NCI-H1092 treated with DMSO at 0.1 percent for 48 hours (cell line): ENCODE results near the gene SEMA3A.
"Not testable (repeated sequence)": the region's sequence is repeated elsewhere in the genome, so short reads cannot be mapped to it uniquely, and the experiment has no call there.

Experiments
- DNase-seq: peaks from one replicate; lab custom pipeline; 2025; lab: John Stamatoyannopoulos, UW

SEMA3A gene

GRCh38 chr7:84194484-84195271, at the start of gene SEMA3A:
Gene SEMA3A (minus strand): TSS chr7:84194789. CDS start chr7:84194586, 203 bp downstream.
- DNase-seq, result peak; percentile 73

- DNase-seq, result not testable (repeated sequence)
Measured at GRCh38 chr7:84243037-84243436, 48.4 kb upstream of the SEMA3A start.

GRCh38 chr7:84238596-84238995, 44.0 kb upstream of the SEMA3A start:
- DNase-seq, result no peak

DNA sequence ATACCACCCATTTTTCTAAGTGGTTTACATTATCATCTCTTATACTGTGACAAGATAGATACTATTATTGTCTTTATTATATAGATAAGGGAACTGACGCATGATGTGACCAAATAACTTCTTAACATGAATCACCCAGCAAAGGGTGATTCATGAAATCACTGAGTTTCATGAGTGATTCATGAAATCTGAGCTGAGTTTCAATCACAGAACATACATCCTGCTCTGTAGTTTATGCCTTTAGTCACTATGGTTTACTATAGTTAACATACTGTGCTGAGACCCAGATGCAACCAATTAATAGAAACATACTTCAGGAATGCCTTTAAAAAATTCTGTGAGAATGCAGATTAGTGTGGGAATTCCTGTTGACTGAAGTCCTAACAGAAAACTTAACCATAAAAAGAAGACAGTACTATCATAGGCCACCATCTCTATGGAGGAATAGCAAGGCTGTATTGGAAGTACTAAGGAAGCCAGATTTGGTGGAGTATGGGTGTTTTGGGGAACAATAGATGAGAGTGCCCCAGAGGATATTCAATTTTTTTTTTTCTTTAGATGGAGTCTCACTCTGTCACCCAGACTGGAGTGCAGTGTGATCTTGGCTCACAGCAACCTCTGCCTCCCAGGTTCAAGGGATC, 43.1 kb upstream of the SEMA3A start:
- no peak for DNase-seq

DNA sequence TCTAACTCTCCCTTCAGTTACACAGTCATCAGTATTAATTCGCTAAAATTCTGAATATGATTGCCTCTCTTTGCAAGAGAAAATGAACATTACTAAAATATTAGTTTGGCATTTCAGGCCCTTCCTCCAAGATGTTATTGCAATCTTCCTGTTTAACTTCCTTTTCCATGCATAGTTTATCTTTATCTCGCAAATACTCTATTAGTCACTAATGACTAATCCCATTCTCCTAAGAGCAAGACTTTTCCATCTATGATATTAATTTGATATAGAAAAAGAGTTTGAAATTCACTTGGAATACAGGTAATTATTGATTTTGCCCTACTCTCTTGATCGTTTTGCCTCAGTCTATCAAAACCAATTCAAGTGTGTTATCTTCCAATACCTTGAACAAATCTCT, 41.8 kb upstream of the SEMA3A start:
- no peak for DNase-seq

DNA sequence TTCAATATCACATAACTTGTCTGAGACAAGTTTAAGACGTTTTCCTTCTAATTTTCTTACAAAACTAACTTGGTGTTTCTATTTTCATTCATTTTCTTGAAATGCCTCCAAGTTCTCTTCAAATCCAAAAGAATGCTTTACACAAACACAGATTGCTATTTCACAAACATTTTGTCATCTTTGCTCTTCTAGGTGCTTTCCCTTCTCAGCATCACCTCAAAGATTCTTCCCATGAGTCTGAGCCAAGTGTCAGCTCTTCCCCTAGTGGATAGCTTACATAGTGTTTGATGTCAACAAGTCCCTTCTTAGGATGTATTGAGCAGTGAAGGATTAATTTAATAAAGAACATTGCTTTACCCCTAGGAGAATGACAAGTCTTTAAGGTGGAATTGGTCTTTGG, 38.1 kb upstream of the SEMA3A start:
- no peak for DNase-seq

GRCh38 chr7:84231157-84231556, 36.6 kb upstream of the SEMA3A start:
- no peak for DNase-seq

- DNase-seq, result no peak
Measured at GRCh38 chr7:84230491-84230890, 35.9 kb upstream of the SEMA3A start.

GRCh38 chr7:84228526-84228925, 33.9 kb upstream of the SEMA3A start:
- no peak for DNase-seq

DNA sequence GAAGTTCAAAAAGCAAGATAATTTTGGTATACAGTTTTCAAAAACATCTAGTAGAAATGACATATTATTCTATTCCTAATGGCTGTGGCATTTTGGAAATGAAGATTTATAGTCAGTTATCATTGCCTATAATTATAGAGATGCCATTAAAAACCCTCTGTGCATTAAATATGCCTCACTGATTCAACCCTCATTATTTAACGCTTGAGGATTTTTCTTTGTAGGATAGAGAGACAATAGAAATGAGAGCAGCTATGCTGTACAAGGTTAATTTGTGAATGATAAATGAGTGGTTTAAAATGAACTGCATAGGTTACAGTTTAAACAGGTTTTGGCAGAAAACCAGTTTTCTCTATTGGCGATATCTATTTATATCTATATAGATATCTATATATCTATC, 32.2 kb upstream of the SEMA3A start:
- DNase-seq, result no peak

DNA sequence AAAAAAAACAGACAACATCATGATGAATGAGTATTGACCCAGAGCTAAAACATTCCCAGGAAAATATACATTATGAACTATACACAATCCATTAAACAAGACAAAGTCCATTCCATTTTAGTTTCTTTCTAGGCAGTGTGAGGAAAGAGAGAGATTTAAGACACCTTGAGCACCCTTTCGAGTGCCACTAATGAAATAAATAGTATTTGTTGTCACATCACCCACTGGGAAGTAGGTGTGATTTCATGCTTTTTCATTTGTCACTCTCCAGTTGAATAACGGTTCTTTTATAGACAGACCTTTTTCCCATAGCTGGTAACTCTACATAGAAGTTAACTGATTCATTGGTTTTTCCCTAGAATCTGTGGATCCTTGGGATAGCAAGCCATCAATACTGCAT, 29.9 kb upstream of the SEMA3A start:
- DNase-seq, result no peak

GRCh38 chr7:84219310-84219709, 24.7 kb upstream of the SEMA3A start:
- no peak for DNase-seq

- no peak for DNase-seq
Measured at GRCh38 chr7:84218681-84219080, 24.1 kb upstream of the SEMA3A start.

GRCh38 chr7:84216472-84216871, 21.9 kb upstream of the SEMA3A start:
- DNase-seq, result no peak

- not testable (repeated sequence) for DNase-seq
Measured at GRCh38 chr7:84214757-84215156, 20.2 kb upstream of the SEMA3A start.

- no peak for DNase-seq
Measured at GRCh38 chr7:84210301-84210700, 15.7 kb upstream of the SEMA3A start.

DNA sequence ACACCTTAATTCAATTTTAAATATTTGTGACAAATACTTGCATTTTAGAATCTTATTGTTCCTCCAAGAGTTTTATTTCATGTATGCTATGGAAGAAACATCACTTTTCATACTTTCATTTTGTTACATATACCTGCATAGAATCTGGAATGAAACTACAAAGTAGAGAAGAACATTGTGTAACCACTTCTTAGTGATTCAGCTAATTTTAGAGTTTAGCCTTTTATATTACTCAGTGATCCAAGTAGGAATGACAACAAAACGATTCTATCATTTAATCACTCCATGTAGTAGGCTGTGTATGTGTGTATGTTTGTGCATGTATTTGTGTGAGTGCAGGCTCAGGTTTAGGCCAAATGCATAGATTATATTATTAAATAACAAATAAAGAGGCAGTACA, 14.4 kb upstream of the SEMA3A start:
- no peak for DNase-seq

DNA sequence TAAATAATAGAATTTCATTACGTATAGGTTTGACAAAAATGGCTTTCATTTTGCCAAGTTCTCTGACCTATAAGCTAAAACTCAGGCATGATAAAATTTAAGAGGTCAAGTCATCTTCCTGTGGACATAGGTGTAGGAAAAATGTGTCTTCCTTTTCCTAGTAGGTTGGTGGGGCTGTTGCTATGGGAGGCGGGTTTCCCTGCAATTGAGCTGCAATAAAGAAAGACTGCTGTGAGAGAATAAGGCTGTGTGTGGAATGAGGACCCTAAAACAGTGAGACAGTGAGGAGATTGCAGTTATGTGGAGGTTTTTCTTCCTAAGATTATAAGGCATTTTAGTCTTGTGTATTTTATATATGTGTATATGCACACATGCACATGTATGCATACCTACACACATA, 13.0 kb upstream of the SEMA3A start:
- DNase-seq, result no peak

DNA sequence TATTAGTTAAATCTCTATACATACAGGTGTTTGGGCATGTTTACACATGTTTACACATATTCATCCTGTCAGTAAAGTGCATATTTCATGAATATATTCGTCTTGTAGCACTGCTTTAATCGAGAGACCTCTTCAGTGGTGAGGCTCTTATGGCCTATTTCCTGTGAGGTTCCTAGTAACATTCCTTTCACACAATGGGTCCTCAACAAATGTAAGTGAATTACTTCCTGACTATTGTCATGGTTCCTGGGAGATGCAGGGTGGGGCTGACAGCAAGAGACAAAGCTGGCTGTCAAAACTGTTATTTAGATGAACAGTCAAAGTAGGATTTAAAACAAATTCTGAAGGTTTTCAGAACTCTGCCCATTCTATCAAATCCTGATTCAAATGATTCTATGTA, 12.4 kb upstream of the SEMA3A start:
- no peak for DNase-seq

DNA sequence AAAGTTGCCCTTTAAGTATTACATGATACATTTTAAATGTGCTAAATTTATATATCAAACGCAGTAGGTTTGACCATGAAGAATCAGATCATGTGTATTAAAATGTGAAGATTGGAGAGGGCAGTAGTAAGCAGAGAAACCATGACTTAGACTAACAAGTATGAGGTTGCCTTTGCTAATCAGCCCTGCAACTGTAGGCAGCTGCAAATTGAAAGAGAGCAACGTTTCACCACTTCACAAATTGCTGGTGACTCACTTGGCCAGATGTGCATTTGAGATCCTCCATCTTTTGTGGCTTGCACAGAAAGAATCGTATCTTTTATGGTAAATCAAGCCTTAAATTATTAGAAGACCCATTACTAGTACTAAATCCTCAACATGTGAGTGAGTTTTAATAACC, 10.1 kb upstream of the SEMA3A start:
- no peak for DNase-seq

GRCh38 chr7:84202855-84203254, 8.3 kb upstream of the SEMA3A start:
- no peak for DNase-seq

GRCh38 chr7:84200859-84201258, 6.3 kb upstream of the SEMA3A start:
- DNase-seq, result no peak

GRCh38 chr7:84199216-84199615, 4.6 kb upstream of the SEMA3A start:
- DNase-seq, result no peak

- DNase-seq, result no peak
Measured at GRCh38 chr7:84196084-84196503, 1.5 kb upstream of the SEMA3A start.
